Measurements from ENCODE around the gene MIOX. TPM values are rescaled to one million over a fixed set of nuclear protein-coding genes. Genes with fewer than 3 reads are reported as not detected.

Gene MIOX
- total RNA-seq, 1 experiment from 2014 or later, result 0.39 TPM

DNA sequence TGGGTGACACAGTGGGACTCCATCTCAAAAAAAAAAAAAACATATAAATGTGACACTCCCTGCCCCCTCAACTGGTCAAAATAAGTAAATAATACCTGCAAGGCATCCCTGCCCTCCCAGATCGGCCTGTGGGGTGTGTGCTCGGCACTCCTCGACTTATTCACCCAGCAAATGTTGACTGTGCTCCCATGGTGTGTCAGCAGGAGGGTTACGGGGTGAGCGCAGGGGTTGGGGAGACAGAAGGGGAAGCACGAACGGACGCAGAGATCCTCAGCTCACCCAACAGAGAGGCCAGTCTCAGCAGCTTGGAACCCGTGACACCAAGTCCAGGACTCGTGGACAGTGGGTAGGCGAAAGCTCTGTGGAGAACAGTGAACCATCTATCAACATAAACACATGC is 6.9 kb upstream of the MIOX start:
- no peak for TF ChIP-seq EZH2 (IDR thresholded peaks at IDR 0.05)
- no peak for TF ChIP-seq ZNF274 (IDR thresholded peaks at IDR 0.05; ENCODE audit: low read depth, low read length)
- TF ChIP-seq, protein P1, sequence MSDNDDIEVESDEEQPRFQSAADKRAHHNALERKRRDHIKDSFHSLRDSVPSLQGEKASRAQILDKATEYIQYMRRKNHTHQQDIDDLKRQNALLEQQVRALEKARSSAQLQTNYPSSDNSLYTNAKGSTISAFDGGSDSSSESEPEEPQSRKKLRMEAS (IDR thresholded peaks at IDR 0.05), result no peak
- no peak for TF ChIP-seq YY1 (IDR thresholded peaks at IDR 0.05; ENCODE audit: extremely low read depth, insufficient replicate concordance, low read depth, low read length)
- no peak for TF ChIP-seq EGR1 (IDR thresholded peaks at IDR 0.05; ENCODE audit: low read depth)
- TF ChIP-seq, protein P2, sequence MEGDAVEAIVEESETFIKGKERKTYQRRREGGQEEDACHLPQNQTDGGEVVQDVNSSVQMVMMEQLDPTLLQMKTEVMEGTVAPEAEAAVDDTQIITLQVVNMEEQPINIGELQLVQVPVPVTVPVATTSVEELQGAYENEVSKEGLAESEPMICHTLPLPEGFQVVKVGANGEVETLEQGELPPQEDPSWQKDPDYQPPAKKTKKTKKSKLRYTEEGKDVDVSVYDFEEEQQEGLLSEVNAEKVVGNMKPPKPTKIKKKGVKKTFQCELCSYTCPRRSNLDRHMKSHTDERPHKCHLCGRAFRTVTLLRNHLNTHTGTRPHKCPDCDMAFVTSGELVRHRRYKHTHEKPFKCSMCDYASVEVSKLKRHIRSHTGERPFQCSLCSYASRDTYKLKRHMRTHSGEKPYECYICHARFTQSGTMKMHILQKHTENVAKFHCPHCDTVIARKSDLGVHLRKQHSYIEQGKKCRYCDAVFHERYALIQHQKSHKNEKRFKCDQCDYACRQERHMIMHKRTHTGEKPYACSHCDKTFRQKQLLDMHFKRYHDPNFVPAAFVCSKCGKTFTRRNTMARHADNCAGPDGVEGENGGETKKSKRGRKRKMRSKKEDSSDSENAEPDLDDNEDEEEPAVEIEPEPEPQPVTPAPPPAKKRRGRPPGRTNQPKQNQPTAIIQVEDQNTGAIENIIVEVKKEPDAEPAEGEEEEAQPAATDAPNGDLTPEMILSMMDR (IDR thresholded peaks at IDR 0.05 in 2 of 3, conservative IDR thresholded peaks at IDR 0.05 in 1 of 3; ENCODE audit: borderline replicate concordance in 1 of 3, insufficient read depth in 1 of 3, low read depth in 2 of 3, low read length in 2 of 3), result no peak
- no peak for TF ChIP-seq ZFX (IDR thresholded peaks at IDR 0.05)
- TF ChIP-seq CEBPB (IDR thresholded peaks at IDR 0.05; ENCODE audit: low read depth), result no peak
- TF ChIP-seq TCF7L2 (IDR thresholded peaks at IDR 0.05; ENCODE audit: borderline replicate concordance, extremely low read depth, insufficient read depth, insufficient read length), result no peak
- TF ChIP-seq SRF (IDR thresholded peaks at IDR 0.05; ENCODE audit: low read depth), result no peak
- TF ChIP-seq, protein P3, sequence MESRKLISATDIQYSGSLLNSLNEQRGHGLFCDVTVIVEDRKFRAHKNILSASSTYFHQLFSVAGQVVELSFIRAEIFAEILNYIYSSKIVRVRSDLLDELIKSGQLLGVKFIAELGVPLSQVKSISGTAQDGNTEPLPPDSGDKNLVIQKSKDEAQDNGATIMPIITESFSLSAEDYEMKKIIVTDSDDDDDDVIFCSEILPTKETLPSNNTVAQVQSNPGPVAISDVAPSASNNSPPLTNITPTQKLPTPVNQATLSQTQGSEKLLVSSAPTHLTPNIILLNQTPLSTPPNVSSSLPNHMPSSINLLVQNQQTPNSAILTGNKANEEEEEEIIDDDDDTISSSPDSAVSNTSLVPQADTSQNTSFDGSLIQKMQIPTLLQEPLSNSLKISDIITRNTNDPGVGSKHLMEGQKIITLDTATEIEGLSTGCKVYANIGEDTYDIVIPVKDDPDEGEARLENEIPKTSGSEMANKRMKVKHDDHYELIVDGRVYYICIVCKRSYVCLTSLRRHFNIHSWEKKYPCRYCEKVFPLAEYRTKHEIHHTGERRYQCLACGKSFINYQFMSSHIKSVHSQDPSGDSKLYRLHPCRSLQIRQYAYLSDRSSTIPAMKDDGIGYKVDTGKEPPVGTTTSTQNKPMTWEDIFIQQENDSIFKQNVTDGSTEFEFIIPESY (IDR thresholded peaks at IDR 0.05; ENCODE audit: extremely low read depth, insufficient replicate concordance, low read length), result no peak
- TF ChIP-seq SIN3A (IDR thresholded peaks at IDR 0.05; ENCODE audit: low read depth), result no peak
- no peak for TF ChIP-seq POLR2AphosphoS5 (IDR thresholded peaks at IDR 0.05; ENCODE audit: low read depth, low read length)
- no peak for TF ChIP-seq ELF1 (IDR thresholded peaks at IDR 0.05; ENCODE audit: borderline replicate concordance, low read depth)
- no peak for TF ChIP-seq EZH2phosphoT487 (IDR thresholded peaks at IDR 0.05; ENCODE audit: borderline replicate concordance)
- TF ChIP-seq CBX3 (IDR thresholded peaks at IDR 0.05; ENCODE audit: low read depth), result no peak
- no peak for TF ChIP-seq REST (IDR thresholded peaks at IDR 0.05; ENCODE audit: low read depth)
- no peak for TF ChIP-seq POLR2A (IDR thresholded peaks at IDR 0.05; ENCODE audit: borderline replicate concordance, extremely low read depth, insufficient read depth, insufficient read length)
- no peaks in the 10 kb centered on the region for H4K20me1 ChIP-seq (ENCODE audit: insufficient read depth)
- no peak overlapping the region for H3K4me2 ChIP-seq (ENCODE audit: low read length)
- H3K4me1 ChIP-seq (ENCODE audit: control insufficient read depth in 1 of 2, insufficient read depth in 2 of 2, low read length in 2 of 2), result peaks cover 12 to 30% of the 10 kb centered on the region in 2 experiments; a peak in 3 of 4 replicates
- H3K27ac ChIP-seq (ENCODE audit: low read depth, low read length), result no peak overlapping the region
- ChIA-PET RAD21 (ENCODE audit: low non-redundant PET in 1 of 2, low total read pairs in 2 of 2, uncharacterized antibody in 2 of 2, unreplicated experiment in 2 of 2) (no interaction called here), CTCF (no interaction called here), POLR2A (no interaction called here)
- H3K79me2 ChIP-seq (ENCODE audit: insufficient read depth, low read length), result no peaks in the 10 kb centered on the region
- H3K9ac ChIP-seq (ENCODE audit: low read length), result no peak overlapping the region
- H3K27me3 ChIP-seq (ENCODE audit: insufficient read depth, low read length), result no peaks in the 10 kb centered on the region
- DNase-seq (ENCODE audit: low read depth, low spot score) (no peak), ATAC-seq (no peak)
- H3K36me3 ChIP-seq (ENCODE audit: control insufficient read depth in 1 of 2, insufficient read depth in 2 of 2, low read length in 2 of 2), result no peaks in the 10 kb centered on the region
- no peak overlapping the region for H2AFZ ChIP-seq (ENCODE audit: low read depth, low read length, poor library complexity, severe bottlenecking)
- BruUV-seq (replicated peaks), result no TSS peak
- no peak overlapping the region for H3K4me3 ChIP-seq (replicated peaks in 1 of 2; ENCODE audit: low read depth in 1 of 2, low read length in 2 of 2)
- intact Hi-C loops (cut with micrococcal nuclease), result no loop called here
- no peaks in the 10 kb centered on the region for H3K9me2 ChIP-seq (ENCODE audit: insufficient read depth)
- no peaks in the 10 kb centered on the region for H3K9me3 ChIP-seq (ENCODE audit: control insufficient read depth in 1 of 2, insufficient read depth in 1 of 2, low read depth in 1 of 2, low read length in 2 of 2)
